ENCODE results near the gene SH3RF3.

SH3RF3 gene

DNA sequence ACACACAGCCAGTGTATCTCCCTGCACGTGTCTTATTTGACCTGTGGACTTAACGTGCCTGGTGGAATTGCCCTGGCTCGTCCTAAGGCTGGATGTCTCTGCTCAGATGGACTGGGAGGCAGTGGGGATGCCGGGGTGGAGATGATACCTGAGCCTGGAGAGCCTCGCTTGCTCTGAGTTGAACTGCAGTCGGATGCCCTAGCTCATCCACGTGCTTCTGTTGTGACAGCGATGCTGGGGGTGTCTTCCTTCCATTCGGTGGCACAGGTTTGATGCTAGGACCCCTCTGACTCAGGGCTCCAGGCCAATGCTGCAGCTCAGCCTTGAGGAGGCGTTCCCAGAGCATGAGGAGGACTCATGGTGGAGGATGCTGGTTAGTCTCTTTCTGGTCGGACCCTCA is 117.6 kb downstream of the SH3RF3 start:
- DNase-seq (ENCODE audit: extremely low read depth, insufficient read length) = no peak
- no peaks in the 10 kb centered on the region for H3K36me3 ChIP-seq (ENCODE audit: control insufficient read depth, insufficient read depth, low read length)
- no peak overlapping the region for H3K4me3 ChIP-seq (replicated peaks; ENCODE audit: low read depth, low read length)
- no peaks in the 10 kb centered on the region; the same call in none of the 2 replicates for H3K27me3 ChIP-seq (replicated peaks; ENCODE audit: control insufficient read depth, insufficient read depth, low read length)
- TF ChIP-seq, protein P1, sequence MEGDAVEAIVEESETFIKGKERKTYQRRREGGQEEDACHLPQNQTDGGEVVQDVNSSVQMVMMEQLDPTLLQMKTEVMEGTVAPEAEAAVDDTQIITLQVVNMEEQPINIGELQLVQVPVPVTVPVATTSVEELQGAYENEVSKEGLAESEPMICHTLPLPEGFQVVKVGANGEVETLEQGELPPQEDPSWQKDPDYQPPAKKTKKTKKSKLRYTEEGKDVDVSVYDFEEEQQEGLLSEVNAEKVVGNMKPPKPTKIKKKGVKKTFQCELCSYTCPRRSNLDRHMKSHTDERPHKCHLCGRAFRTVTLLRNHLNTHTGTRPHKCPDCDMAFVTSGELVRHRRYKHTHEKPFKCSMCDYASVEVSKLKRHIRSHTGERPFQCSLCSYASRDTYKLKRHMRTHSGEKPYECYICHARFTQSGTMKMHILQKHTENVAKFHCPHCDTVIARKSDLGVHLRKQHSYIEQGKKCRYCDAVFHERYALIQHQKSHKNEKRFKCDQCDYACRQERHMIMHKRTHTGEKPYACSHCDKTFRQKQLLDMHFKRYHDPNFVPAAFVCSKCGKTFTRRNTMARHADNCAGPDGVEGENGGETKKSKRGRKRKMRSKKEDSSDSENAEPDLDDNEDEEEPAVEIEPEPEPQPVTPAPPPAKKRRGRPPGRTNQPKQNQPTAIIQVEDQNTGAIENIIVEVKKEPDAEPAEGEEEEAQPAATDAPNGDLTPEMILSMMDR (IDR thresholded peaks at IDR 0.05; ENCODE audit: insufficient read depth, low read length, poor library complexity, severe bottlenecking) = no peak

DNA sequence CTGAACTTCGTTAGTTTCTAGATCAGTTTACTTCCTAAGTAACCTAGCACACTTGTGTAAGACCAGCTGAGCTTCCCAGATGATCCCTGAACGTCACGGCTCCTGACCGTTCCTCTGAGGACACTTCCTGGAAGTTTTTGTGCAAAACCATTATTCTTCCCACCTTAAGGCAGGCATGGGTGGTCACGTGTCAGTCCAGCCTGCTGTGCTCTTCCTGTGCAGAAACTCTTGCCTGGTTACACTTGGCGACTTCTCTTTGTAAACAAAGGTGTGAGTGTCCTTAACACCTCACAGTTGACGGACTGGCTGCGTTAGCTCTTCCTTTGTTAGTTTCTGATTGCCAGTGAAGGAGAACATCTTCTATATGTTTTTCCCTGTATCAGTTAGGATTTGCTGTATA is 118.3 kb downstream of the SH3RF3 start:
- TF ChIP-seq, protein P1 (IDR thresholded peaks at IDR 0.05; ENCODE audit: insufficient read depth, low read length, poor library complexity, severe bottlenecking) = no peak
- Histone ChIP-seq H3K4me3 (replicated peaks; ENCODE audit: low read depth, low read length) (no peak overlapping the region), H3K36me3 (ENCODE audit: control insufficient read depth, insufficient read depth, low read length) (no peaks in the 10 kb centered on the region), H3K27me3 (replicated peaks; ENCODE audit: control insufficient read depth, insufficient read depth, low read length) (no peaks in the 10 kb centered on the region; the same call in none of the 2 replicates)
- no peak for DNase-seq (ENCODE audit: extremely low read depth, insufficient read length)

DNA sequence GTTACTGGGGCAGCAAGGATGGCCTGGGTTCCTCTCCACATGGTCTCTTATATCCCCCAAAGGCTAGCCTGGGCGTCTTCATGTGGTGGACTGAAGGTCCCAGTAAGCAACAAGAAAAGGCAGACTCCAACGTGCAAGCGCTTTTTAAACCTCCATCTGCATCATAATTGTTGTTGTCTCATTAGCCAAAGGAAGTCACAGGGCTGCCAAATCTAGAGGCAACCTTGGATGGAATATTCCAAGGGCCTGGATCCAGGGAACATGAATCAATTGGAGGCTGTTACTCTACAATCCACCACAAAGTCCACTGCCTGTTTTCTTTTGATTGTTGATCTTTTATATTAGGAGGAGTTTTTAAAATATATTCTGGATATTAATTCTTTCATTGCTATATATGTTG is 118.8 kb downstream of the SH3RF3 start:
- TF ChIP-seq, protein P1 (IDR thresholded peaks at IDR 0.05; ENCODE audit: insufficient read depth, low read length, poor library complexity, severe bottlenecking) = no peak
- no peak for DNase-seq (ENCODE audit: extremely low read depth, insufficient read length)
- no peak overlapping the region for H3K4me3 ChIP-seq (replicated peaks; ENCODE audit: low read depth, low read length)
- H3K36me3 ChIP-seq (ENCODE audit: control insufficient read depth, insufficient read depth, low read length) = no peaks in the 10 kb centered on the region
- no peaks in the 10 kb centered on the region; the same call in none of the 2 replicates for H3K27me3 ChIP-seq (replicated peaks; ENCODE audit: control insufficient read depth, insufficient read depth, low read length)

DNA sequence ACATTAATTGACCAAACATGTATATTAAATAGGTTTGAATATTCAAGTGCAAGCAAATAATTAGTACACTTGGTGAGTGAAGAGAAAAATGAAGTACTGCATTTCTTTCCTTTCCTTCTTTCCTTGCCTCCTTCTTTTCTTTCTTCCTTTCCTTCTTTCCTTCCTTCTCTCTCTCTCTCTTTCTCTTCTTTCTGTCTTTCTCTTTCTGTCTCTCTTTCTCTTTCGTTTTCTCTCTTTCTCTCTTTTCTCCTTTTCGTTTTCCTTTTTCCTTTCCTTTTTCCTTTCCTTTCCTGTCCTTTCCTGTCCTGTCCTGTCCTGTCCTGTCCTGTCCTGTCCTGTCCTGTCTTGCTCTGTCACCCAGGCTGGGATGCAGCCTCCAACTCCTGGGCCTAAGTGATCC is 119.6 kb downstream of the SH3RF3 start:
- no peak overlapping the region for H3K4me3 ChIP-seq (replicated peaks; ENCODE audit: low read depth, low read length)
- no peaks in the 10 kb centered on the region; the same call in none of the 2 replicates for H3K27me3 ChIP-seq (replicated peaks; ENCODE audit: control insufficient read depth, insufficient read depth, low read length)
- DNase-seq (ENCODE audit: extremely low read depth, insufficient read length) = no peak
- TF ChIP-seq, protein P1 (IDR thresholded peaks at IDR 0.05; ENCODE audit: insufficient read depth, low read length, poor library complexity, severe bottlenecking) = no peak
- no peaks in the 10 kb centered on the region for H3K36me3 ChIP-seq (ENCODE audit: control insufficient read depth, insufficient read depth, low read length)

DNA sequence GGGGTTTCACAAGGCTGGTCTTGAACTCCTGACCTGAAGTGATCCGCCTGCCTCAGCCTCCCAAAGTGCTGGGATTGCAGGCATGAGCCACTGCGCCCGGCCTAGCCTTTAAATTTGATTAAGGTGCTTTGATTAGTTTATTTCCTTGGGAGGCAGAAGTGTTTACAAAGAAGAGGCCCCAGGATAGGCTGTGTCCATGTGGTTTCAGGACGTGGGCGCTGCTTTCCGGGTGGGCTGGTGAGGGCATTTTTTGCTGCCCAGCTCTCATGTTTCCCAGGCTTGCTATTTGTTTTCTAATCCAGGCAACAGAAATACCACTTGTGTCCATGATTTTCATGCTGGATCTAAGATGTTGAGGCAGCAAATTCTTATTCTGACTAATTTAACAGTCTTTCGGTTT is 124.2 kb downstream of the SH3RF3 start:
- TF ChIP-seq, protein P1 (IDR thresholded peaks at IDR 0.05; ENCODE audit: insufficient read depth, low read length, poor library complexity, severe bottlenecking) = no peak
- H3K4me3 ChIP-seq (replicated peaks; ENCODE audit: low read depth, low read length) = no peak overlapping the region
- DNase-seq (ENCODE audit: extremely low read depth, insufficient read length) = no peak
- no peaks in the 10 kb centered on the region for H3K27me3 ChIP-seq (replicated peaks; ENCODE audit: control insufficient read depth, insufficient read depth, low read length)
- H3K36me3 ChIP-seq (ENCODE audit: control insufficient read depth, insufficient read depth, low read length) = no peaks in the 10 kb centered on the region
